PC-3 (cell line): Measurements from ENCODE around the gene FZR1.

Experiments
- EZH2 ChIP-seq: fragments of 300-600 bp; sonication (generic); IDR thresholded peaks from one replicate; pipeline ENCODE4 v1.6.1; 2017; ENCODE audit warnings: antibody characterized with exemption, mild to moderate bottlenecking, low read length; ENCODE audit not compliant: unreplicated experiment
- TF ChIP-seq, protein P1 (sequence below): fragments of 300-600 bp; sonication (generic); conservative IDR thresholded peaks from 2 replicates; pipeline ENCODE4 v1.5.1; 2017; ENCODE audit warnings: antibody characterized with exemption, low read depth, mild to moderate bottlenecking, low read length

- TF ChIP-seq, protein P1, sequence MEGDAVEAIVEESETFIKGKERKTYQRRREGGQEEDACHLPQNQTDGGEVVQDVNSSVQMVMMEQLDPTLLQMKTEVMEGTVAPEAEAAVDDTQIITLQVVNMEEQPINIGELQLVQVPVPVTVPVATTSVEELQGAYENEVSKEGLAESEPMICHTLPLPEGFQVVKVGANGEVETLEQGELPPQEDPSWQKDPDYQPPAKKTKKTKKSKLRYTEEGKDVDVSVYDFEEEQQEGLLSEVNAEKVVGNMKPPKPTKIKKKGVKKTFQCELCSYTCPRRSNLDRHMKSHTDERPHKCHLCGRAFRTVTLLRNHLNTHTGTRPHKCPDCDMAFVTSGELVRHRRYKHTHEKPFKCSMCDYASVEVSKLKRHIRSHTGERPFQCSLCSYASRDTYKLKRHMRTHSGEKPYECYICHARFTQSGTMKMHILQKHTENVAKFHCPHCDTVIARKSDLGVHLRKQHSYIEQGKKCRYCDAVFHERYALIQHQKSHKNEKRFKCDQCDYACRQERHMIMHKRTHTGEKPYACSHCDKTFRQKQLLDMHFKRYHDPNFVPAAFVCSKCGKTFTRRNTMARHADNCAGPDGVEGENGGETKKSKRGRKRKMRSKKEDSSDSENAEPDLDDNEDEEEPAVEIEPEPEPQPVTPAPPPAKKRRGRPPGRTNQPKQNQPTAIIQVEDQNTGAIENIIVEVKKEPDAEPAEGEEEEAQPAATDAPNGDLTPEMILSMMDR = no peak
- no peak for TF ChIP-seq EZH2
Observed at GRCh38 chr19:3527238-3527910, 21.3 kb downstream of the FZR1 start.
